ENCODE data around the gene ZEB2.

ZEB2 gene

DNA sequence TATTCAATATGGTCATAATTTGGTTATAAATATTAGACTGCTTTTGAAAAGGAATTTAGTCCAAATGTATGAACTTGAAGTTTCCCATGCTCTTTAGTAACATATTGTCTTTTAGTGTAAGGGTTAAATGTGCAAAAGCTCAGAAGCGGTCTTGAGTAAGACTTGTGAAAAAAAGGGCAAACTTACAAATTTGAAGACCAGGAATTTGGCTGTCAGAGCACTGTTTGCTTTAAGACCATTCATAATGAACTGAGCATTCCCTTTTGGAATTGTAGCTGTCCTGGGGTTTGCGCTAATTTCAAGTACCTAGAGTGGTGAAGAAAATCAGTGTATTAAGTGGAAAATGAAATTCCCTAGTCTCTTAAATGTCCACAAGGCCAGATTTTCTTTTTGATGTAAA, 6.9 kb upstream of the ZEB2 start:
- no peak for DNase-seq

DNA sequence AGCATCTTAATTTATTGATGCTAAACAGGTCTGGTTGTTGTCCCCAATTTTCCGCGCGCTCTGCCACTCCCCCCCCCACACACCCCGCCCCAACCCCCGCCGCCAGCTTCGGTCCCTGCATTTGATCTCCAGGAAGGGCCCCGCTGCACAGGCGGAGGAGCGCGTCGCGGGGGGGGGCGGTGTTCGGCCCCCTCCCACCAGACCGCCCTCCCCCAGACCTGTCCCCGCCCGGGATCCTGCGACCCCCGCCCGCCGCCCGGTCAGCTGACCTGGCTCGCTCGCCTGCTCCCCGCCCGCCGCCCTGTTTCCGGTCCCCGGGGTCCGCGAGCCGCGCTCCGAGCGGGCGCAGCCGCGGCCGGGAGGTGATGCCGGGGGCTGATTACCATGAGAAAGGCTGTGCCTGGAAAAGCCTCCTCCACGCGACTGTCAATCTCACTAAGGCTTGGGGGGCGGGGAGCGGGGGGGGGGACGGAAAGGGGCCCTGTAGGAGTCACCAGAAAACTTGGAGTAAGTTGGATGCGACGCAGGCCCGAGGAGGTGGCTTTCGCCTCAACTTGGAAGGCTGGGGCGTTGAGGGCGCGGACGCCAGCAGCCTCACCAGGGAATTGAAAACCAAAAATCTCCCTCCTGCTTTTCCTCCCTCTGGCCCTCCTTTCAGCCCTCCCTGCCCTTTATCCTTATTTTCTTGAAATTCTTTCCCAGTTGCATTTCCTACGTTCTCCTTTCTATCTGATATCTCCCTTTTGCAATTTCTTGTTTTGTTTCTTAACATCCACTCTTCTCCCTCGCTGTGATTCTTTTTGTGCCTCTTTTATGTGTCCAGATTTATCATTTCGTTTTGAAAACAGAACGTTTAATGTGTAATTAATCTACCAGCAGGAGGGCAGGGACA, 4.4 kb upstream of the ZEB2 start:
- no peak for DNase-seq

DNA sequence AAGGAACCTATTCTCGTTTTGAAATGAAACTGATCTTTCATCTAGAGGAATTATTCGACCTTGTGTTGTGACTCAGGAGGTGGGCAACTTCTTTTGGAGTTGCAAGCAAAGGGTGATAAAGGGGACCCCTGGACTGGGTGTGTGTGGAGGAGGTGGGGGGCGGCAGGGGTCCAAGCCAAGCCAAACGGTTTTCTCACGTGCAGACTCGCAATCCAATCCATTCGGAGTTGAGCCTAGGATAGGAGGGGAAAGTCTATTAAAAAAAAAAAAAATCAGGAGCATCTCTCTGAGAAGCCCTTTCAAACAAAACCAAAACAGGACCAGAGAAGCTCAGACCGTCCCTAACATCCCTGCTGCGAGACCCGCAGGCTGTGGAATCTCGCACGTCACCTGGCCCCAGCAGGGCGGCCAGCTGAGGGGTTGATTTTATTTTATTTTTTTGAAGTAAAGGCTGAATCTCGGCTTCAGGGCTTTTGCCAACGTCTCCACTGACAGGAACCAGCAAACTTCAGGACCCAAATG, 3.7 kb upstream of the ZEB2 start:
- no peak for DNase-seq

DNA sequence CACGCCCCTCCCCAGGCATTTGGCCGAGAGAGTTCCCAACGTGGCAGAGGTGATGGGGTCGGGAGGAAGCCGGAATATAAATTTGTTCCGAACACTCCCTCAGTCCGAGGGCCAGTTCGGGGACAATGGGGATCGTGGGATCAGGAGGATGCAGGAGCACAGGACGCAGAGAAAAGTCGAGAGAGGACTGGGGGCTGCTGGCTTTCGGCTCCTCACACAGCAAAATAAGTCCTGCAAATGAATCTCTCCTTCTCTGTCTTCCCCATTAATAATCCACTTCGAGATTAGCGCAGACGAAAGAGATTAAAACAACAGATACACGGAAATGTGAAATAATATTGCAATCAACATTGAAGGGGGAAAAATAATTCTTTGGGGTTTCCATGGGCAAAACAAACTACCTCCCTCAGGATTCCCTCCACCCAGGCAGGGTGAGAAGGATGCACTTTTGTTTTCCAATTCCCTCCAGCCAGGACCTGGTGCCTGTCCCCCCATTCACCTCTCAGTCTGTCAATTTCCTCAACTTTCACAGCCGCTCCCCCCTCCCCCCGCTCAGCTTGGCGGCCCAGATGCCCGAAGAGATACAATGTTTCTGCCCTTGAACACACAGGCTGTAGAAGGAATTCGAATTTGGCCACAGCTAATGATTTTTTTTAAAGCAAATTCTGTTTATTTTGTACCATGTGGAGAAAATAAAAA, 3.1 kb upstream of the ZEB2 start:
- no peak for DNase-seq

DNA sequence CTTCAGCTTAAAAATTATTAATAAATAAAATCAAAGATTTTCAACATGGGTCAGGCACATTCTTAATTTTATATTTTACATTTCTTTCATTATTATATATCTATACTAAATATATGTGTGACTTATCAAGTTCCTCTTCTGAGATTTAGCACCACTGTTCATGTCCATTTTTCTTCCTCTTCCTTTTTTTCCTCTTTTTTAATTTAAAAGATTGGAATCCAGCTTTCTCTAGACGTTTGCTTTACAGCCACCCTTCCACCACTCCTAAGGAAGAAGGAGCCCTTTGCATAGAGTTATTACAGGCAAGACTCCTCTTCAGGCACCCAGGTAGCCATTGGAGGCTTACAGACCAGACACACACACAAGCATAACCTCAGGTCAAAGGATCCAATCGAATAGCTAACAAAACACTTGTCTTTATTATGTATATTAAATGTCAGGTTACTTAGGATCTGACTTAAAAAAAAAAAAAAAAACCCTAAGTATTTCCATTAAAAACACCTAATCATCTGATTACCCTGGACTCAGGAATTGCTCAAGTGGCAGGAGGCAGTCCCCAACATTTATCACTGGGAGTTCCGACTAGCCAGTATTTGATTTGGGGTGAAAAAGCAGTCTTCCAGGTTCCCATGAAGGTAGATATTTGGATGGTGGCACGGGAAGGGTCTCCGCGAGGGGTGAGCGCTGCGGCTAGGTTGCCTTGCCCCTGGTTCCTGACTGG, 2.4 kb upstream of the ZEB2 start:
- DNase-seq, result no peak

DNA sequence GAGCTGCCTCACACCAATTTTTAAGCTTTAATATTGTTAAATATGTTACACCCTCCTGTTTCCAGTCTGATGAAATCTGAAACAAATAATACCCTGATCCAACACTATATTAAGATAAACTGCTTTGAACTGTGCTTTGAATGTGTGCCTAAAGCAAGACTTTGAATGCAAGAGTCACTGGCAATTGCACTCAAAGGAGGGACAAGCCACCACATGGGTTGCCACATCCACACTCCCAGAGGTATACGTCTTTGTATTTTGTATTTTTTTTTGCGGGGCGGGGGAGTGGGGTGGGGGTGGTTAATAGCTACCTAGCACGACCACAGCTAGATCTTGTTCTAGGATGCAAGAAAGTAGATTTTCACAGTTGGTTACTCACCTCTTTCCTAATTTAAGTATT, 1.8 kb upstream of the ZEB2 start:
- DNase-seq, result no peak

DNA sequence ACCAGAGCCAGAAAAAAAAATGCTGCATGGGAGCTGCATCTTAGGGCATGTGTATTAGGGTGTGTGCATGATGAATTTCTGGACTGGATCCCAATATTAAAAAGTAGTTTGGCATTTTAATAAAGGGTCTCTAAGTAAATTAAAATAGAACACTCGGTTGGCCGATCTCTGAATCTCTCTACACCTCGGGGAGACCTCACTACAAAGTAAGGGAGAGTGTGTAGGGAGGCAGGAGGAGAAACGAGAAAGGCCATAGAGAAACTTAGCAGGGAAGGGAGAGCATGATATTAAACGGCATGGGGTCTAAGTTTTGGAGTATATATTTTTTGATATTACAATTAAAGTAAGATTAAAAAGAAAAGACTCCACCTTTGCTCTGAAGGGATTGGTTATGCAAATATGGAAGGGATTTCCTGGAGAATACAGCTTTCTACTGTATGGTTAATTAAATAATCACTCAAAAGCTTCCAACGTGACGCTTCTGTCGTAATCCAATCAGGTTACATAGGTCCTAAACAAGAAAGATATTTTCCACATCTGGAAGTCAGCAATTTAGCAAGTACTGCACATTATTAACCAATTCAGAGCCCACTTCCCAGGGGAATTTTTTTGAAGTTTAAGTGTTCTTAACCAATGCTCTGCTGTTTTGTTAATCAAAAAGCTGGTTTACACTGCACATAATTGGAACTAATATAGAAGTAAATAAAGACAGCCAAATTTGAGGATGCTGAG, 1.0 kb upstream of the ZEB2 start:
- DNase-seq, result no peak

DNA sequence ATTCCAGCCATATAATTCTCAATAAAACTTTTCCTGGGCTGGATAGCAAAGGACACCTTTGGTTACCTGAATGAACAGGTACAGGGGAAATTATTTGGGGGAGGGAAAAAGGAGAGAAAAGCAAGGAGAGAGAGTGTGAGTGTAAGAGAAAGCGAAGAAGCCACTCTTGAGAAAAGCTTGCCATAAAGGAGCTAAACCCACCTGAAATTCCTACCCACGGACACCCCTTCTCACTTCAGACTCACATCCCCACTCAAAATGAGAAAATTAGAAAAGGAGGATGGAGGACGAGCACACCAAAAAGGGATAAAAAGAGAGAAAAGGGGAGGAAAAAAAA, 354 bp downstream of the ZEB2 start:
- no peak for DNase-seq

DNA sequence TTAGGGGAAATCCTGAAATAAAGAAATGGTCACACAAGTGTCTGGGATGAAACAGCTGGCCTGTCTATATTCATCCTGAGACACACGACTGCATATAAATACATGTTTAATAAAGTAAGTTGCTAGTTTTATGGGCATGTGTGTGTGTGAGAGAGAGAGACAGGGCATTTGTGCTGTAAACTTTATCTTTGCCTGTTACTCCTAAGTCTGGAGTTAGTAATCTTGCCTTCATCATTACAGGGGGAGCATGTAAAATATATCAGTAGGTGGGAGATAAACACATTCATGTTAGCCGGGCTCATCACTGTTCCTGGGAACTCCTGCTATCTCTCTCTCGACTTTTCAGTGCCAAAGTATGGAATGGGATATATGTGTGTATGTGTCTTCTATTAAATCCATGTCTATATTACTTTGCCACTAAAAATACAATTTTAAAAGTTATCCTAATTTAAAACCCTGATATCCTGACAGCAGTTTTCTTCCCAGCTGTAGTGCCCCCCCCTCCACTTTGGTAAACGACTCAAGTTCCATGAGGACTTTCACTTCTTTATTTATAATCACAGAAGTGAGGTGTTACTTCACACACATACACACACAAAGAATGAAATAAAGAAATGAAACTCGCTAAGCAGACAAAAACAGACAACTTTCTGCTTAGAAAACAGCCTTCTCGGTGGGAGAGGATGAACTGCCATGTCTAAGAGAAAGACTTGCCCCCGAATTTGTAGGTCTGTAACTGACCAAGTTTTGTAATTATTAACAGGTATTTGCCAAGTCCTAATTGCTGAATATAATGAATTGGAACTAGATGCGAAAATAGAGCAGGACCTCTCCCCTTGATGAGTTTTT, 947 bp downstream of the ZEB2 start:
- DNase-seq, result no peak

DNA sequence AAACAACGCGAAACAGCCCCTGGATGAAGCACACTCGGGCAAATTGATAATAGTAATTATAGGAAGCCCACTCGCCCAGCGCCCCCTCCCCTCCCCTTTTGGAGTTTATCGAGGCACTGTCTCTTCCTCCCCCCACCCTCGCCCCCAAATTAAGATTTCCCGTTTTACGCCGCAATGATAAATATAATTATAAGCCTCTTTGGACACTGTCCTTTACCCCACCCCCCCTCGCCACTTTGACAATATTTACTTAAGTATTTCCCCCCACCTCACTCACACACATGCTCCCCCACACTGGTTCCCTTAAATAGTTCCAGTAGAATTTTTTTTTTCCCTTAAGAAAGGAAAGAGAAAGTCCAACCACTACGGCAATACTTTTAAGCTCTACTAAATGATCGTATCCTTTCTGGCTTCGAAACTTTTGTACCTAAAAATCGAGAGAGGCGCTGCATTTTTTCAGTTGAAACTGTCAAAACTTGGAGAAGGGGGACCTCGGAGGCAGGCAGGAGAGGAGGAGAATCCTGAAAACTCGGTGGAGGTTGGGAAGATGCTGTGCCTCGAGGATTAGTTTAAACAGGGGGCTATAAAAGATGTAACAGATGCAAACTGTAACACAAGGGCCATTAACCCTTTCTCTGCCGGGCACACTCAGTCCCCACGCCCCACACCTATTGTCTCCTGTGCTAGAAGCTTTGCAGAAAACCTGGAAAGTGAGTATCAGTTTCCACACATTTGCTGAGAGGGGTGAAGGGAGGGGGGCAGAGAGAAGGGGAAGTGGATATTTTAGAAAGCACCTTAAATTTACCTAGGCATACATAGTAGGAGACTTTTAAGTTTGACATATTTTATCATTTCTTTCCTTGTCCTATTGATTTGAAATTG, 1.8 kb downstream of the ZEB2 start:
- DNase-seq, result no peak

DNA sequence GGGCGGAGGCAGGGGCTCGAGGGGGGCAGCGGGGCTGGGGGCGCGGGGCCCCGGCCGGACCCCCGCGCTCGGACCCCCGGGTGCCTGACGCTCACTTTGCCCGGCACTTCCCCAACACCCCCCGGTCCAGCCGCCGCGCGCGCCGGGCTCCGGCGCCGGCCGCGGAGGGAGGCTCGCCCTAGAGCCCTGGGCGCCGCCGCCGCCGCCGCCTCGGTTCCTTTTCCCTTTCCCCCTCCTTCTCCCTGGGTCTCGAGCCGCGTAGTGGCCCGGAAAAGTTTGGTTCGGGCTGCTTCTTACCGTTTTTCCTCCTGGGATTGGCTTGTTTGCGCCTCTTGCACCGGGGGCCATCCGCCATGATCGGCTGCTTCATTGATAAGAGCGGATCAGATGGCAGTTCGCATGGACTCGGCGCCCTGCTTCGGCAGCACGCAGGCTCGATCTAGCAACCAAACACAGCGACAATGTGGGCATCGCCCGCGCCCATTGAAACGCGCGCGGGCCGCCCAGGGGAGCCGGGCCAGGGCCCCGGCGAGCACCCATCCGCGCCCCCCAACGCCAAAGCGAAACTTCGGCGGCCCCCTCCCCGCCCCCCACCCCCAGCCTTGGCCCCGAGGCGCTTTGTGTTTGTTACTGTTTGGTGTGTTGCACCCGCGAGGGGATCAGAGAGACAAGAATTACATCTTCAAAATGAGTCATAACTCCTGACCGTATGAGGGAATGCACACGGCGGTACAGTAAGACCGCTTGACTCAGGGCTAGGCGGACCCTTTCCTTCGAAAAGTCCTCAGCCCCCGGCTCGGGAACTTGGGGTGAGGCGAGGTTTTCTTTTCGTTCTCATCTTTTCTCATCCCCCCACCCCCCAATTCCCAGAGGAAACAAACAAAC, 2.7 kb downstream of the ZEB2 start:
- no peak for DNase-seq

DNA sequence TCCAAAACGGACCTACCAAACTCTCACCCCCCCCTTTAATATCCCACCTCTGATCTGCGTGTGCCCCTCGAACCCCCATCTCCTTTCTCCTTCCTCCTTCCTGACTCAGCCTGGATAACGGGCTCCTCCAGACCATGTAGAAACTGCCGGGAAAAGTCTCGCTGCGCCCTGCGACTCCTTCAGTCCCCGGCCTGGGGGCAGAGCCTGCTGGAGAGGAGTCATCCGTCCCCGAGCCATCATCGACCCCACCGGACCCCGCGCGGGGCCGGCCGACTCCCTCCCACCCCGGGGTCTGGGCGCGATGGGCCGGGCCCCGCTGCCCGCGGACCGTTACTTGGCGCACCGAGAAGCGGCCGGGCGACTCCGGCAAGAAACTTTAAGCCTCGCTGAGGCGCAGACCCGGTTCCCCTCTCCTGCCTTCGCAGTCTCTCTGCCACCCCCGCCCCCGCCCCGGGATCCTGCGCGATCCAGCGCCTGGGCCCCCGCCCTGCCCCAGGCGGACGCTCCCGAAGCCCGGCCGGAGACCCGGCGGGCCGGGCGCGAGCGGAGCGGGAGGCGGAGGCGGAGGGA, 3.4 kb downstream of the ZEB2 start:
- DNase-seq, result no peak

DNA sequence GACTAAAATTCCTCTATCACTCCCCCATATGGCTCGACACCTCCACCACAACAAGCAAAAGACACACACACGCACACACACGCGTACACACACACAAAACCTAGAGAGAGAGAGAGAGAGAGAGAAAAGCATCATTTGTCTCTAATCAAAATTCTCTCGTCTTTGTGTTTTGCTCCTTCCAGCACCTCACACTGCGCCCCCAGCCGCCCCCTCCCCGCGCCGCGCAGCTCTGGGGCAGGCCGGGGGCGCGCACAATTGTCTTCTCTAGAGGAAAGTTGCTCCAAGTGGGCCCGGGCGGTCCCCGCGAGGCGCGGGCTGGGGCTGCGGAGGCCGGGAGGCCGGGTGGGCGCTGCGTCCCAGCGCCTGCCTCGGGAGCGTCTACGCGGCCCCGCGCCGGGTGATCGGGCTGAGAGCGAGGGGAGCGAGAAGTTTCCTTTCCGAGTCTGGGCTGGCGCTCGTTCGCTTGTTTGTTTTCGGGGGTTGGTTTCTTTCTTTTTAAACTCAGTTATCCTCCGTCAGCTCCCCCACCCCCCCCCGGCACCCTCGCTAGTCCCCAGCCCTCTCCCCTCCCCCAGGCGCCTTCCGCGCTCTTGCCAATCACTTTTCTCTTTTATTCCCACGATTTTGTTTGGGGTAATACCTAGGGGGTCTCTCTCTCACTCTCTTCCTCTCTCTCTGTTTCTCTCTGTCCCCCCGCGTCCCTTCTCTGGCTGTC, 4.1 kb downstream of the ZEB2 start:
- DNase-seq, result no peak

DNA sequence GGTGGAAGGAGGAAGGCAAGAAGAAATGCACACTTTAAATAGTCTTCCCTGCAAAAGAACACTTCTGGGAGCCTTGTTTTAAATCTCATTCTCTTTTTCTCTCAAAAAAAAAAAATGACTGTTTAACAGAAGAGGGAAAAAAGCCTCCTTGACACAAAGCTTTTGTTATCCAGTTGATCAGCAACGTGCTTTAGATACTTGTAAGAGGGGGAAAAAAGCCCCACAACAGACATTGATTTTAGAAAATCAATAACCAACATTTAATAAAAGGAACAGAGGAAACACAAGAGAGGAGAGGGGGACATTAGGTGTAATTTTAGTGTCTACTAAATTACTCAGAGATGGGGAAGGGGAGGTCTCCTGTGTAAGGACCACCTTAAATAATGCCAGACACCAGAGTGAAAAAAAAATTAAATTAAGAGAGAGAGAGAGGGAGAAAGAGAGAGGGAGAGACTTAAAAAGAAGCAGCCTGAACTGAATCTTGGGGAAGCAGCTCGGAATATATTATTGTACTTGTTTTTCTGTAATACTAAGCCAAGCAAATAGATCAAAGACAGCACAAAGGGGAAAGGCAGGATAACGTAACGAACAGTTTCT, 4.7 kb downstream of the ZEB2 start:
- DNase-seq, result no peak

DNA sequence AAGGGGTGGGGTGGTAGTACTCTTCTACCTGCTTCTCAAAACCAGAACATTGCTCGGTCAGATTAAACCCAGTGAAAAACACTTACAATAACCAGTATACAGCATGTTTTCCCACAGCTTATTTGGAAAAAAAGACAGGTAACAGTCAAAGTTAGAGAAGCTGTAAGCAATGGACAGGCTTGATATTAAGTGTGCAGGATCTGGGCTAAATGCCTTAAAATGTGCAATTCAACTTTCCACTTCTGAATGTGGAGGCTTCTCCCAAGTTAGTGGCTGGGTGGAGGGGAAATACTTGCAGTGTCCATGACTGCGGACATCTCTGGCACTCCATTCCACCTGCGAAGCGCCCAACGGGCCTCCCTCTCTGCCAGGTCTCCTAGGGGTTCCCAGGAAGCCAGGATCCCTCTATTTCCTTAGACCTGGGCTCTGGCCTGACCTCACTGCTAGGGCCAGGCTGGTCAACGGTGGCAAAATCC, 5.3 kb downstream of the ZEB2 start:
- DNase-seq, result no peak

DNA sequence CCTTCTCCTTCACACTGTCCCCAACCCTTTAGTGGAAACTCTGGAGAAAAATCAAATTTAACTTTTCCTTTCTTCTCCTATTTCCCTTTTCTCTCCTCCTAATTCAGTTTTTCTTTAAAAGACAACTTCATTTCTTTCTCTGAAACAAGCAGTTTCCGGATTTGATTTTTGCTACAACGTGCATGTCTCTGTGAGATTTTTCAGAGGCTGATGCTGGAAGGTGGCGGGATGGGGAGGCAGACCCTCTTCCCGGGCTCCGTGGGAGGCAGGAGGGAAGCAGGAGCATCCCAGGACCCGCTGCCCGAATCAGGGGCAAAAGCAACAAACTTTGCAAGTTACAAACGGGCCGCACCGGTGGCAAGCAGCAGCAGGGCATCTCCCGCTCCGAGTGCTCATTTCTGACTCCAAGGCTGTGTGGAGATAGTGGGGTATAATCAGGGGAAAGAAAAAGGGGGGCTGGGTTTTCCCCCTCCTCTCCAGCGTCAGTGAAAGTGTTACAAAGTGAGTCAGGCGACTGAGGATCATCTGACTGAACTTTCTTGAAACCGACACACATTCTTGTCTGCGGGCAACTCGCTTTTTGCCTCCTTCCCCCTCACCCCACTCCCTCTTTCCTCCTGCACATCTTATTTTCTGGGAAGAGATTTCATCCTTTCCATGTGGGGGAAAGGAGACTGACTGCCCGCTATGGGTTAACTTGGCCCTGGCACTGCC, 6.4 kb downstream of the ZEB2 start:
- no peak for DNase-seq

DNA sequence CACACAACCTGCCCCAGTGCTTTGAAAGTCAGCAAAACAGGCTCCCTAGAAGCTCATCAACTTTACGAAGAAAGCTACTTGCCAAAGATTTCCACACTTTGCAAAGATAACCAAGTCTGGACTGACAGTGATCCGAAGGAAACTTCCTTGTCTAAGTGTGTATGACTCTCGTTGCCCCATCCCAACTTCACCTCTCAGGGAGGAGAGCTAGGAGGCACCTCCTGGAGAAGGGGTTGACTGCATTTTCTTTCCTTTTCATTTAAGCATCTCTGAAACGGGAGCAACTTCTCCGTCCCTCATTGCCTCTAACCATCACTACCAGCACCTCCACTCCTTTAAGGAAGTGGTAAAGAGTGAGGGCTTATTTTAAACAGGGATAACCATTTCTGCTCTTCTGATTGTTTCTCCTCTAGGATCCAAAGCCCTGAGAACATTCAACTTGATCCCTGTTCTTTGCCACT, 7.0 kb downstream of the ZEB2 start:
- DNase-seq, result no peak
